ENCODE data around the gene PLEKHH3.
"Not testable (repeated sequence)": the region's sequence is repeated elsewhere in the genome, so short reads cannot be mapped to it uniquely, and the experiment has no call there.

Gene PLEKHH3

GRCh38 chr17:42623732-42624596 is 52.8 kb downstream of the PLEKHH3 start:
- no peak for DNase-seq

- DNase-seq: no peak
Observed at GRCh38 chr17:42623271-42623670, 53.5 kb downstream of the PLEKHH3 start.

GRCh38 chr17:42621987-42622386 is 54.8 kb downstream of the PLEKHH3 start:
- not testable (repeated sequence) for DNase-seq

GRCh38 chr17:42618442-42619150 is 58.2 kb downstream of the PLEKHH3 start:
- peak; percentile 5 for DNase-seq

- no peak for DNase-seq
Observed at GRCh38 chr17:42617956-42618431, 58.8 kb downstream of the PLEKHH3 start.

Data from GF-D8 (cell line).